HPDE6-E6E7 (cell line): ENCODE measurements around the gene DYSF.

Experiments used
- DNase-seq: peaks from one replicate; pipeline ENCODE4 v3.0.0; 2011; ENCODE audit warnings: missing footprints; ENCODE audit errors: extremely low spot score

Gene DYSF

GRCh38 chr2:71614976-71615766 lies 161.8 kb downstream of the DYSF start:
- DNase-seq, result no peak

GRCh38 chr2:71615767-71616730 lies 162.7 kb downstream of the DYSF start:
- DNase-seq, result no peak

- no peak for DNase-seq
Observed at GRCh38 chr2:71617266-71617665, 163.9 kb downstream of the DYSF start.

- no peak for DNase-seq
Observed at GRCh38 chr2:71618327-71619113, 165.2 kb downstream of the DYSF start.

GRCh38 chr2:71619230-71619741 lies 165.9 kb downstream of the DYSF start:
- no peak for DNase-seq

GRCh38 chr2:71620116-71620515 lies 166.8 kb downstream of the DYSF start:
- no peak for DNase-seq

- no peak for DNase-seq
Observed at GRCh38 chr2:71620851-71621251, 167.5 kb downstream of the DYSF start.

- DNase-seq, result no peak
Observed at GRCh38 chr2:71629273-71629672, 175.9 kb downstream of the DYSF start.

GRCh38 chr2:71629771-71630453 lies 176.6 kb downstream of the DYSF start:
- DNase-seq, result no peak

- no peak for DNase-seq
Observed at GRCh38 chr2:71630454-71631328, 177.3 kb downstream of the DYSF start.

GRCh38 chr2:71631411-71631931 lies 178.1 kb downstream of the DYSF start:
- no peak for DNase-seq

- DNase-seq, result no peak
Observed at GRCh38 chr2:71633086-71633485, 179.7 kb downstream of the DYSF start.

GRCh38 chr2:71634567-71634966 lies 181.2 kb downstream of the DYSF start:
- no peak for DNase-seq

GRCh38 chr2:71635798-71636197 lies 182.4 kb downstream of the DYSF start:
- no peak for DNase-seq

- DNase-seq, result no peak
Observed at GRCh38 chr2:71637168-71637567, 183.8 kb downstream of the DYSF start.

- DNase-seq, result no peak
Observed at GRCh38 chr2:71637736-71638135, 184.4 kb downstream of the DYSF start.

- no peak for DNase-seq
Observed at GRCh38 chr2:71639735-71640134, 186.4 kb downstream of the DYSF start.

GRCh38 chr2:71640489-71640888 lies 187.1 kb downstream of the DYSF start:
- no peak for DNase-seq

GRCh38 chr2:71643674-71644357 lies 190.5 kb downstream of the DYSF start:
- DNase-seq, result no peak
